Endothelial cell of umbilical vein (primary cell): ENCODE data around the gene MMP2. TPM values are rescaled to one million over a fixed set of nuclear protein-coding genes. Genes with fewer than 3 reads are reported as not detected.

Experiments
- BruUV-seq: library from RNA; stranded (reverse); fragments of 400-500 nt; replicated peaks from 2 replicates; lab custom pipeline; 2021; lab: Mats Ljungman, UMichigan
- CTCF ChIA-PET: fragments of 300-600, 350-600 bp; sonication (Branson Sonifier 250); formaldehyde crosslinking; loops from one replicate; lab custom pipeline; 2021; ENCODE audit warnings: antibody characterized with exemption, inconsistent platforms; lab: Charles Lee
- POLR2A ChIA-PET: fragments of 300-600, 350-600 bp; sonication (Branson Sonifier 250); formaldehyde crosslinking; loops from one replicate; lab custom pipeline; 2021; ENCODE audit warnings: antibody characterized with exemption, inconsistent platforms; lab: Charles Lee
- DNase-seq: peaks from one replicate; pipeline ENCODE4 v3.0.0-alpha.2; 2011; ENCODE audit warnings: low read depth, low spot score
- FAIRE-seq: peaks from 2 replicates; lab custom pipeline; 2011; peaks lifted over from hg19 to GRCh38; lab: Jason Lieb, UNC
- H2AFZ ChIP-seq: 2 replicates; pipeline ENCODE4 v1.6.0; 2012; ENCODE audit warnings: low read depth, low read length, control low read depth, inconsistent platforms
- H3K27ac ChIP-seq: 2 replicates; pipeline ENCODE4 v1.5.1; 2011; ENCODE audit warnings: low read depth, mild to moderate bottlenecking, control low read depth, low read length, moderate library complexity; ENCODE audit not compliant: insufficient read depth
- H3K27me3 ChIP-seq, 2 experiments: 2 replicates each; pipeline versions ENCODE4 v1.6.0 to v1.6.1; 2011; ENCODE audit warnings: low read length in 2 of 2, mixed read lengths in 1 of 2; ENCODE audit not compliant: control insufficient read depth in 2 of 2, insufficient read depth in 2 of 2
- H3K36me3 ChIP-seq, 2 experiments: 2 replicates in 1 of 2; 3 replicates in 1 of 2; pipeline ENCODE4 v1.5.1; 2011; ENCODE audit warnings: low read length in 2 of 2, mild to moderate bottlenecking in 1 of 2, moderate library complexity in 1 of 2; ENCODE audit not compliant: control insufficient read depth in 2 of 2, insufficient read depth in 2 of 2; ENCODE audit errors: extremely low read depth in 1 of 2
- H3K4me1 ChIP-seq: 3 replicates; pipeline ENCODE4 v1.5.1; 2011; ENCODE audit warnings: mild to moderate bottlenecking, low read length; ENCODE audit not compliant: control insufficient read depth, insufficient read depth; ENCODE audit errors: extremely low read depth
- H3K4me2 ChIP-seq: 2 replicates; pipeline ENCODE4 v1.6.1; 2011; ENCODE audit warnings: low read length, control low read depth, mixed read lengths; ENCODE audit not compliant: insufficient read depth
- H3K4me3 ChIP-seq, 3 experiments: fragments of 200-600 bp in 1 of 3; sonication (generic), shearing (Covaris generic) in 1 of 3; replicated peaks in 1 of 3; 2 replicates each; pipeline ENCODE4 v1.5.1; 2011 to 2016; ENCODE audit warnings: control low read depth in 3 of 3, low read length in 3 of 3, mild to moderate bottlenecking in 2 of 3, inconsistent platforms in 1 of 3, low read depth in 1 of 3, moderate library complexity in 1 of 3; ENCODE audit not compliant: insufficient read depth in 1 of 3
- H3K79me2 ChIP-seq: 2 replicates; pipeline ENCODE4 v1.6.0; 2012; ENCODE audit warnings: low read length, inconsistent platforms; ENCODE audit not compliant: control insufficient read depth, insufficient read depth
- H3K9ac ChIP-seq: replicated peaks from 2 replicates; pipeline ENCODE3; 2011; ENCODE audit warnings: low read length, control low read depth; ENCODE audit not compliant: insufficient read depth; ENCODE audit errors: extremely low read depth
- H3K9me1 ChIP-seq: replicated peaks from 3 replicates; pipeline ENCODE4 v1.6.0; 2011; ENCODE audit warnings: mild to moderate bottlenecking, low read length; ENCODE audit not compliant: control insufficient read depth, insufficient read depth; ENCODE audit errors: extremely low read depth
- H3K9me3 ChIP-seq: replicated peaks from 2 replicates; pipeline ENCODE4 v1.5.1; 2012; ENCODE audit warnings: low read length, inconsistent platforms; ENCODE audit not compliant: control insufficient read depth, insufficient read depth
- H4K20me1 ChIP-seq: replicated peaks from 2 replicates; pipeline ENCODE3; 2011; ENCODE audit warnings: mild to moderate bottlenecking, low read length; ENCODE audit not compliant: control insufficient read depth, insufficient read depth; ENCODE audit errors: extremely low read depth
- CTCF ChIP-seq, 2 donors: IDR thresholded peaks; 1 replicate in 1 of 2; 2 replicates in 1 of 2; pipeline ENCODE4 v1.5.1; 2011; ENCODE audit warnings: low read length in 2 of 2, mild to moderate bottlenecking in 2 of 2, moderate library complexity in 2 of 2, control low read depth in 1 of 2, inconsistent platforms in 1 of 2, low read depth in 1 of 2; ENCODE audit not compliant: insufficient read depth in 1 of 2; ENCODE audit errors: extremely low read depth in 1 of 2
- EZH2 ChIP-seq: IDR thresholded peaks from 2 replicates; pipeline ENCODE4 v1.6.1; 2012; ENCODE audit warnings: borderline replicate concordance, low read depth, mild to moderate bottlenecking, moderate library complexity, low read length, inconsistent platforms; ENCODE audit not compliant: severe bottlenecking
- POLR2AphosphoS5 ChIP-seq: IDR thresholded peaks from 2 replicates; pipeline ENCODE4 v1.6.1; 2012; ENCODE audit warnings: low read depth, mild to moderate bottlenecking, control low read depth, low read length, moderate library complexity; ENCODE audit not compliant: insufficient read depth
- dilution Hi-C: fragments of 300-500 bp; cut with MboI; formaldehyde crosslinking; loops from one replicate; pipeline ENCODE4 v1.15.0; 2019; ENCODE audit warnings: low sequenced_read_pairs; ENCODE audit not compliant: extremely low pct_ligation_motif_present
- intact Hi-C: fragments of 100-400 bp; cut with micrococcal nuclease; formaldehyde crosslinking; loops from one replicate; pipeline ENCODE4 v1.10.0; 2022
- polyA plus RNA-seq, 4 experiments: library from polyadenylated mRNA; depleted of rRNA in 3 of 4; stranded (reverse) in 3 of 4; unstranded in 1 of 4; fragments of >200 nt; gene quantifications; 2 replicates each; pipeline versions ENCODE4 v1.2.1 to v1.2.3, GENCODE V29; 2011 to 2012; ENCODE audit warnings: missing spikeins in 1 of 4
- total RNA-seq: library from RNA; stranded (reverse); gene quantifications from 2 replicates; pipeline ENCODE4 v1.2.3, GENCODE V29; 2021

MMP2 gene
- total and polyA plus RNA-seq, 2 donors (not counting 3 experiments of a cell fraction or from before 2014, with no cell fraction given): 771 to 1,508 TPM

GRCh38 chr16:55492756-55493380 is 13.9 kb downstream of the MMP2 start:
- no peak for TF ChIP-seq EZH2
- TF ChIP-seq POLR2AphosphoS5: peak; percentile 14
- Histone ChIP-seq H4K20me1 (no peaks in the 10 kb centered on the region), H3K27me3 (no peaks in the 10 kb centered on the region), H3K79me2 (no peaks in the 10 kb centered on the region), H3K27ac (no peak overlapping the region), H3K4me2 (no peak overlapping the region), H3K9ac (no peak overlapping the region), H3K36me3 (peaks cover 48 to 71% of the 10 kb centered on the region in 2 experiments), H2AFZ (no peak overlapping the region), H3K9me1 (no peaks in the 10 kb centered on the region), H3K9me3 (no peaks in the 10 kb centered on the region), H3K4me3 (no peak overlapping the region), H3K4me1 (peaks cover 47% of the 10 kb centered on the region)
- FAIRE-seq (no peak), DNase-seq (no peak)
- ChIA-PET POLR2A (interaction anchor here (0.9 kb wide), 1 partner anchor 13 kb away, joined by 4 read pairs; no protein-coding TSS in a partner anchor), CTCF (interaction anchor here (0.6 to 1.8 kb wide), 5 partner anchors 12 to 211 kb away, joined by 3 to 6 read pairs (median 4); no protein-coding TSS in a partner anchor)
- BruUV-seq: no TSS peak
- intact Hi-C loops: no loop called here
- dilution Hi-C loops: no loop called here

- Histone ChIP-seq H4K20me1 (no peaks in the 10 kb centered on the region), H3K4me2 (no peak overlapping the region), H2AFZ (no peak overlapping the region), H3K27ac (peak overlapping the region; percentile 2), H3K4me3 (no peak overlapping the region), H3K36me3 (peaks cover 37 to 59% of the 10 kb centered on the region in 2 experiments), H3K9ac (no peak overlapping the region), H3K4me1 (peaks cover 52% of the 10 kb centered on the region), H3K9me3 (no peaks in the 10 kb centered on the region), H3K9me1 (no peaks in the 10 kb centered on the region), H3K79me2 (no peaks in the 10 kb centered on the region), H3K27me3 (no peaks in the 10 kb centered on the region)
- DNase-seq (peak; percentile 85), FAIRE-seq (peak; percentile 90)
- intact Hi-C loops (loop anchor here (1.0 kb wide), 4 partner anchors 30 to 206 kb away; no protein-coding TSS in a partner anchor), dilution Hi-C loops (no loop called here)
- TF ChIP-seq POLR2AphosphoS5: no peak
- TF ChIP-seq CTCF (IDR thresholded peaks at IDR 0.05; ENCODE audit: extremely low read depth in 1 of 2, insufficient read depth in 1 of 2, low read depth in 1 of 2, low read length in 2 of 2): peak; percentile 20 to 33
- CTCF ChIA-PET: interaction anchor here (0.6 to 4.2 kb wide), 35 partner anchors 9 to 1945 kb away, joined by 3 to 69 read pairs (median 5); no protein-coding TSS in a partner anchor
- BruUV-seq: no TSS peak
- POLR2A ChIA-PET: interaction anchor here (1.0 kb wide), 1 partner anchor 10 kb away, joined by 5 read pairs; no protein-coding TSS in a partner anchor
These were observed 16.0 kb downstream of the MMP2 start for GRCh38 chr16:55494994-55495421.
